Spleen (tissue), 11 donors: ENCODE data around the gene KBTBD3. TPM values are rescaled to one million over a fixed set of nuclear protein-coding genes. Genes with fewer than 3 reads are reported as not detected.
"Not testable (repeated sequence)": the region's sequence is repeated elsewhere in the genome, so short reads cannot be mapped to it uniquely, and the experiment has no call there.

Source experiments
- DNase-seq: peaks from one replicate; pipeline ENCODE4 v3.0.0-alpha.2; 2020
- H3K27ac ChIP-seq, 8 donors: fragments of 200-600 bp; sonication (generic) in 7 of 8; 1 replicate in 4 of 8; 2 replicates in 4 of 8; pipeline versions ENCODE4 v1.5.0 to v1.8.0; 2016 to 2021; ENCODE audit warnings: inconsistent platforms in 4 of 8, mild to moderate bottlenecking in 4 of 8, moderate library complexity in 1 of 8
- H3K27me3 ChIP-seq, 7 donors: fragments of 200-600 bp; sonication (generic) in 6 of 7; replicated peaks in 1 of 7; 1 replicate in 4 of 7; 2 replicates in 3 of 7; pipeline versions ENCODE4 v1.5.0 to v1.8.0; 2016 to 2021; ENCODE audit warnings: inconsistent platforms in 3 of 7, mild to moderate bottlenecking in 1 of 7
- H3K36me3 ChIP-seq, 6 donors: fragments of 200-600 bp; sonication (generic) in 5 of 6; 1 replicate in 4 of 6; 2 replicates in 2 of 6; pipeline versions ENCODE4 v1.5.0 to v1.8.0; 2016 to 2021; ENCODE audit warnings: inconsistent platforms in 2 of 6
- H3K4me1 ChIP-seq, 6 donors: fragments of 200-600 bp; sonication (generic) in 5 of 6; 1 replicate in 3 of 6; 2 replicates in 3 of 6; pipeline versions ENCODE4 v1.5.0 to v1.8.0; 2016 to 2021; ENCODE audit warnings: inconsistent platforms in 3 of 6
- H3K4me3 ChIP-seq, 8 donors: fragments of 200-600 bp; sonication (generic) in 7 of 8; 1 replicate in 4 of 8; 2 replicates in 4 of 8; pipeline versions ENCODE4 v1.5.0 to v1.8.0; 2016 to 2021; ENCODE audit warnings: inconsistent platforms in 4 of 8, mild to moderate bottlenecking in 4 of 8, moderate library complexity in 2 of 8
- H3K9me3 ChIP-seq, 8 donors: fragments of 200-600 bp; sonication (generic) in 7 of 8; 1 replicate in 4 of 8; 2 replicates in 4 of 8; pipeline versions ENCODE4 v1.5.0 to v1.8.0; 2016 to 2021; ENCODE audit warnings: inconsistent platforms in 4 of 8
- CTCF ChIP-seq, 11 experiments: fragments of 200-600 bp in 7 of 11; fragments of 450-650 bp in 4 of 11; sonication (generic) in 4 of 11; IDR thresholded peaks in 8 of 11; conservative IDR thresholded peaks in 3 of 11; 1 replicate in 7 of 11; 2 replicates in 4 of 11; pipeline versions ENCODE4 v1.4.0 to v1.8.0; 2016 to 2021; ENCODE audit warnings: antibody characterized with exemption in 11 of 11, inconsistent platforms in 4 of 11, mild to moderate bottlenecking in 1 of 11
- POLR2A ChIP-seq, 3 donors: fragments of 450-650 bp; IDR thresholded peaks; one replicate each; pipeline ENCODE4 v1.5.1; 2017; ENCODE audit warnings: antibody characterized with exemption in 3 of 3, mild to moderate bottlenecking in 1 of 3
- POLR2AphosphoS5 ChIP-seq, 3 donors: sonication (generic); formaldehyde crosslinking; IDR thresholded peaks; one replicate each; pipeline ENCODE4 v1.5.1; 2017; ENCODE audit warnings: antibody characterized with exemption in 3 of 3
- WGBS, 5 donors: extraction: QIAGEN DNeasy Blood & Tissue Kit in 3 of 5; methylation state at CpG; one replicate each; pipeline versions ENCODE4 v1.1.5 to v1.1.7; 2013 to 2018; 5-methylcytosine and 5-hydroxymethylcytosine counted together
- intact Hi-C: fragments of 100-400 bp; cut with DNase I; formaldehyde crosslinking; loops from one replicate; pipeline ENCODE4 v1.15.0; 2023; ENCODE audit warnings: low total_unique reads
- polyA plus RNA-seq, 3 donors: library from polyadenylated mRNA; stranded (reverse); fragments of 200-250 nt; gene quantifications; one replicate each; pipeline ENCODE4 v1.2.1, GENCODE V29; 2013
- total RNA-seq, 7 donors: library from RNA; depleted of rRNA in 3 of 7; stranded (reverse); fragments of >200 nt in 3 of 7; fragmentation: NEBNext Ultra II Directional in 4 of 7; extraction: Animal tissue kit (Norgen Biotek cat#: 25700) in 4 of 7; gene quantifications; one replicate each; pipeline versions ENCODE4 v1.1.0 to v1.2.1, GENCODE V29; 2016 to 2021
- donor health status: healthy with polysubstance abuse.
- donor health status: DM: no; HTN: no; CAD: no; lungs with moderate emphysema.
- donor health status: DM: no; HTN: no; CAD: no.
- donor health status: Bipolar disorder and iron deficiency.
- donor health status: healthy.
- donor health status: DM: no; HTN: no; CAD: no.
- donor health status: DM: yes; HTN: yes; CAD: no.

KBTBD3 gene
- total and polyA plus RNA-seq, 10 donors, result 3.5 to 15.9 (median 7.6) TPM

GRCh38 chr11:106061954-106062949, 14.9 kb downstream of the KBTBD3 start:
- TF ChIP-seq CTCF (IDR thresholded peaks at IDR 0.05 in 8 of 11, conservative IDR thresholded peaks at IDR 0.05 in 3 of 11) (no peak), POLR2AphosphoS5 (IDR thresholded peaks at IDR 0.05) (no peak), POLR2A (IDR thresholded peaks at IDR 0.05) (no peak)
- Histone ChIP-seq H3K4me3 (no peak overlapping the region), H3K36me3 (peaks cover 0 to 21% (median 2%) of the 10 kb centered on the region in 6 donors), H3K4me1 (no peaks in the 10 kb centered on the region), H3K27ac (no peak overlapping the region), H3K9me3 (no peaks in the 10 kb centered on the region), H3K27me3 (no peaks in the 10 kb centered on the region)
- no peak for DNase-seq
- intact Hi-C loops, result no loop called here
- 88 to 100% (median 95%) methylated on average over 1 of the region's 1 CpG for WGBS, 5 donors

GRCh38 chr11:106061249-106061784, 15.8 kb downstream of the KBTBD3 start:
- TF ChIP-seq POLR2A (IDR thresholded peaks at IDR 0.05) (no peak), CTCF (IDR thresholded peaks at IDR 0.05 in 8 of 11, conservative IDR thresholded peaks at IDR 0.05 in 3 of 11) (no peak), POLR2AphosphoS5 (IDR thresholded peaks at IDR 0.05) (no peak)
- H3K36me3 ChIP-seq, result peaks cover 0 to 17% (median 2%) of the 10 kb centered on the region in 6 donors
- no peak overlapping the region for H3K27ac ChIP-seq
- no peaks in the 10 kb centered on the region for H3K4me1 ChIP-seq
- no peaks in the 10 kb centered on the region for H3K27me3 ChIP-seq
- intact Hi-C loops, result no loop called here
- no peak overlapping the region for H3K4me3 ChIP-seq
- DNase-seq, result no peak
- H3K9me3 ChIP-seq, result no peaks in the 10 kb centered on the region

GRCh38 chr11:106059617-106060016, 17.5 kb downstream of the KBTBD3 start:
- 84 to 100% (median 97%) methylated on average over 1 of the region's 1 CpG for WGBS, 5 donors
- no peaks in the 10 kb centered on the region for H3K9me3 ChIP-seq
- no peak overlapping the region for H3K27ac ChIP-seq
- no peak for DNase-seq
- no peaks in the 10 kb centered on the region for H3K27me3 ChIP-seq
- H3K4me3 ChIP-seq, result no peak overlapping the region
- TF ChIP-seq POLR2AphosphoS5 (IDR thresholded peaks at IDR 0.05) (no peak), CTCF (IDR thresholded peaks at IDR 0.05 in 8 of 11, conservative IDR thresholded peaks at IDR 0.05 in 3 of 11) (no peak), POLR2A (IDR thresholded peaks at IDR 0.05) (no peak)
- H3K36me3 ChIP-seq, result peaks cover 0 to 21% (median 2%) of the 10 kb centered on the region in 6 donors
- intact Hi-C loops, result no loop called here
- H3K4me1 ChIP-seq, result no peaks in the 10 kb centered on the region

- H3K4me3 ChIP-seq, H3K27me3 ChIP-seq, H3K27ac ChIP-seq, H3K9me3 ChIP-seq, intact Hi-C loops, DNase-seq, H3K4me1 ChIP-seq: not testable (repeated sequence)
- 89 to 100% (median 98%) methylated on average over 14 of the region's 14 CpGs for whole genome bisulfite sequencing, 5 donors
- peaks cover 0 to 21% (median 2%) of the 10 kb centered on the region in 6 donors for H3K36me3 ChIP-seq
Measured at GRCh38 chr11:106058377-106058776, 18.8 kb downstream of the KBTBD3 start.
